GM08714 (cell line): ENCODE measurements around the gene AOX1.

Source experiments
- H3K4me3 ChIP-seq: fragments of 200-500 bp; sonication (Bioruptor generic); 2 replicates; pipeline ENCODE4 v1.5.1; 2014; ENCODE audit warnings: mild to moderate bottlenecking, low read length, inconsistent platforms
- ZNF274 ChIP-seq: IDR thresholded peaks from 2 replicates; pipeline ENCODE4 v1.6.1; 2012; ENCODE audit warnings: mild to moderate bottlenecking, low read depth, low read length

Gene AOX1

GRCh38 chr2:200661477-200661876, 75.7 kb downstream of the AOX1 start:
- H3K4me3 ChIP-seq: no peak overlapping the region
- no peak for TF ChIP-seq ZNF274

- TF ChIP-seq ZNF274: no peak
- H3K4me3 ChIP-seq: no peak overlapping the region
Measured at GRCh38 chr2:200662727-200663126, 76.9 kb downstream of the AOX1 start.

- no peak for TF ChIP-seq ZNF274
- H3K4me3 ChIP-seq: no peak overlapping the region
Measured at GRCh38 chr2:200664770-200665494, 79.1 kb downstream of the AOX1 start.

- TF ChIP-seq ZNF274: no peak
- H3K4me3 ChIP-seq: no peak overlapping the region
Measured at GRCh38 chr2:200665626-200666453, 80.0 kb downstream of the AOX1 start.

- no peak for TF ChIP-seq ZNF274
Measured at GRCh38 chr2:200667413-200667812, 81.6 kb downstream of the AOX1 start.

GRCh38 chr2:200668478-200668877, 82.7 kb downstream of the AOX1 start:
- no peak overlapping the region for H3K4me3 ChIP-seq
- TF ChIP-seq ZNF274: no peak

More at GRCh38 chr2:200667413-200667812, 81.6 kb downstream of the AOX1 start:
- no peak overlapping the region for H3K4me3 ChIP-seq

GRCh38 chr2:200669308-200669707, 83.5 kb downstream of the AOX1 start:
- TF ChIP-seq ZNF274: no peak
- no peak overlapping the region for H3K4me3 ChIP-seq

GRCh38 chr2:200670313-200670712, 84.5 kb downstream of the AOX1 start:
- no peak overlapping the region for H3K4me3 ChIP-seq
- no peak for TF ChIP-seq ZNF274

- TF ChIP-seq ZNF274: no peak
- no peak overlapping the region for H3K4me3 ChIP-seq
Measured at GRCh38 chr2:200670751-200671150, 84.9 kb downstream of the AOX1 start.

- no peak overlapping the region for H3K4me3 ChIP-seq
- TF ChIP-seq ZNF274: no peak
Measured at GRCh38 chr2:200673191-200673590, 87.4 kb downstream of the AOX1 start.

- TF ChIP-seq ZNF274: no peak
- H3K4me3 ChIP-seq: no peak overlapping the region
Measured at GRCh38 chr2:200674837-200675236, 89.0 kb downstream of the AOX1 start.

GRCh38 chr2:200677171-200677570, 91.4 kb downstream of the AOX1 start:
- TF ChIP-seq ZNF274: no peak
- no peak overlapping the region for H3K4me3 ChIP-seq

- no peak overlapping the region for H3K4me3 ChIP-seq
- no peak for TF ChIP-seq ZNF274
Measured at GRCh38 chr2:200677721-200678532, 92.1 kb downstream of the AOX1 start.

GRCh38 chr2:200679127-200679526, 93.3 kb downstream of the AOX1 start:
- no peak overlapping the region for H3K4me3 ChIP-seq
- TF ChIP-seq ZNF274: no peak
